ENCODE measurements around the gene FAM163B.

FAM163B gene

DNA sequence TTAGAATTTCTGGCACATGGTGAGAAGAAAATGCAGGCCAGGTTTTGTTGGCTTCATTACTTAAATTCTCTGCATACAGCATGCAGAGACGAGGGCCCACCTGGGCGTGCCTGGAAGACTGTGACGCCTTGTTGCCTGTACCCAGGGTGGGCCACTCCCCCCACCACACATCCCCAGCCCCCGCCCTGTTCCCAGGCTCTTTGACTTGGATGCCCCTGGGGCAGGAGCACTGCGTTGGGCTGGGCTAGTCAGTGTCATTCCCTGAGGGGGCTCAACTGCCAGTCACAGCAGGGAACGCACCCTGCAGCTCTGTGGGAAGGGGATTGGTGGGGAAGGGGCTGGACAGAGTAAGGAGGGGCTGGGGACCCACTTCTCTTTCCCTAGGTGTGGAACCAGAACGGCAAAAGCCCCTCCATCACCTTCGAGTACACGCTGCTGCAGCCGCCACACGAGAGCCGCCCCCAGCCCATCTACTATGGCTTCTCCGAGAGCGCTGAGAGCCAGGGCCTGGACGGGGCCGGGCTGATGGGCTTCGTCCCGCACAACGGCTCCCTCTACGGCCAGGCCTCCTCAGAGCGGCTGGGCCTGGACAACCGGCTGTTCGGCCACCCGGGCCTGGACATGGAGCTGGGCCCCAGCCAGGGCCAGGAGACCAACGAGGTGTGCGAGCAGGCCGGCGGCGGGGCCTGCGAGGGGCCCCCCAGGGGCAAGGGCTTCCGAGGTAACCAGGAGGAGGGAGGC, 55.0 kb downstream of the FAM163B start (continued):
- TF ChIP-seq, protein P1, sequence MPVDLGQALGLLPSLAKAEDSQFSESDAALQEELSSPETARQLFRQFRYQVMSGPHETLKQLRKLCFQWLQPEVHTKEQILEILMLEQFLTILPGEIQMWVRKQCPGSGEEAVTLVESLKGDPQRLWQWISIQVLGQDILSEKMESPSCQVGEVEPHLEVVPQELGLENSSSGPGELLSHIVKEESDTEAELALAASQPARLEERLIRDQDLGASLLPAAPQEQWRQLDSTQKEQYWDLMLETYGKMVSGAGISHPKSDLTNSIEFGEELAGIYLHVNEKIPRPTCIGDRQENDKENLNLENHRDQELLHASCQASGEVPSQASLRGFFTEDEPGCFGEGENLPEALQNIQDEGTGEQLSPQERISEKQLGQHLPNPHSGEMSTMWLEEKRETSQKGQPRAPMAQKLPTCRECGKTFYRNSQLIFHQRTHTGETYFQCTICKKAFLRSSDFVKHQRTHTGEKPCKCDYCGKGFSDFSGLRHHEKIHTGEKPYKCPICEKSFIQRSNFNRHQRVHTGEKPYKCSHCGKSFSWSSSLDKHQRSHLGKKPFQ (tag by site-specific recombination; IDR thresholded peaks at IDR 0.05) = no peak
- TF ChIP-seq ZNF623 (tag by site-specific recombination; IDR thresholded peaks at IDR 0.05) = no peak

DNA sequence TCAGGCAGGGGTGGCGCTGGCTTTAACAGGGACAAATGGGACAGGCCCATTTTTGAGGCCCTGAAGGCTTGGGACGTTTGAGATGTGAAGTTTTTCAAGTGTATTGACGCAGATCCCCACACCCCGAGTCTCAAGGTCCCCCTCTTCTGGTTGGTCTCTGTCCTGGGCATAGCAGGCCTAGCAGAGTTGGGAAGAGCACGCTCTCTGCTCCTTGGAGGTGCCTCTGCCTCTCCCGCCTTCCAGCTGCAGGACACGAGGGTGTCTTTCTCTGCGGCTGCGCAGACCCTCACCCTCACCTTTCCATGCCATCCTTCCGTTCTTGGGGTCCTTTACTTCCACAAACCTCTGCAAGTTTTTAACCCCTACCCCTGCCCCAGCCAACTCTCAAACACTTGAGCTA, 56.1 kb downstream of the FAM163B start:
- H3K9me3 ChIP-seq (ENCODE audit: control insufficient read depth, insufficient read depth, low read depth, low read length) = no peaks in the 10 kb centered on the region
- H3K27ac ChIP-seq (ENCODE audit: extremely low read depth, low read depth, low read length) = no peak overlapping the region
- ChIA-PET POLR2A (no interaction called here), CTCF (no interaction called here)
- no peaks in the 10 kb centered on the region for H3K4me1 ChIP-seq (ENCODE audit: control insufficient read depth, insufficient read depth, low read length)
- TF ChIP-seq, protein P2, sequence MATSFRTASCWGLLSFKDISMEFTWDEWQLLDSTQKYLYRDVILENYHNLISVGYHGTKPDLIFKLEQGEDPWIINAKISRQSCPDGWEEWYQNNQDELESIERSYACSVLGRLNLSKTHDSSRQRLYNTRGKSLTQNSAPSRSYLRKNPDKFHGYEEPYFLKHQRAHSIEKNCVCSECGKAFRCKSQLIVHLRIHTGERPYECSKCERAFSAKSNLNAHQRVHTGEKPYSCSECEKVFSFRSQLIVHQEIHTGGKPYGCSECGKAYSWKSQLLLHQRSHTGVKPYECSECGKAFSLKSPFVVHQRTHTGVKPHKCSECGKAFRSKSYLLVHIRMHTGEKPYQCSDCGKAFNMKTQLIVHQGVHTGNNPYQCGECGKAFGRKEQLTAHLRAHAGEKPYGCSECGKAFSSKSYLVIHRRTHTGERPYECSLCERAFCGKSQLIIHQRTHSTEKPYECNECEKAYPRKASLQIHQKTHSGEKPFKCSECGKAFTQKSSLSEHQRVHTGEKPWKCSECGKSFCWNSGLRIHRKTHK (tag by site-specific recombination; IDR thresholded peaks at IDR 0.05) = no peak
- TF ChIP-seq ZNF214 (tag by site-specific recombination; IDR thresholded peaks at IDR 0.05; ENCODE audit: borderline replicate concordance) = no peak
- TF ChIP-seq ZFP69B (tag by site-specific recombination; IDR thresholded peaks at IDR 0.05) = no peak
- no peak overlapping the region for H3K4me3 ChIP-seq (ENCODE audit: low read depth, low read length)
- no peaks in the 10 kb centered on the region for H3K36me3 ChIP-seq (ENCODE audit: control insufficient read depth in 2 of 2, insufficient read depth in 1 of 2, low read length in 2 of 2)

DNA sequence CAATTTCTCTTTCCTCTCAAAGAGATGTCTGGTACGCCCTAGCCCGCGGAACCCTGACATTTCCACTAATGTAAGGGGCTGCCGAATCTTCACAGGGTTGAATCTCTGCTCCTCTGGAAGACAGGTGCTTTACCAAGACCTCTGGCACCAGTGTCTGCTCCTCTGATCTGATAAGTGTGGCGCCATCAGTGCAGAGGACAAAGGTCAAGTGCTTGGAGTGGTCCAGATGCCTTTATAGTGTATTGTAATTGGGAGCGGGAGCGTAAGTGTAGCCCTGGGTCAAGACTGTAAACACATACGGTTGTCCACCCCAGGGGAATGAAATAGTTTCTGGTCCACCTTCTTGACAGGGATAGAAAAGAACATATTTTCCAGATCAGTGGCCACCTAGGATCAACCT, 57.0 kb downstream of the FAM163B start:
- Histone ChIP-seq H3K4me3 (ENCODE audit: low read depth, low read length) (no peak overlapping the region), H3K36me3 (ENCODE audit: control insufficient read depth in 2 of 2, insufficient read depth in 1 of 2, low read length in 2 of 2) (no peaks in the 10 kb centered on the region), H3K4me1 (ENCODE audit: control insufficient read depth, insufficient read depth, low read length) (no peaks in the 10 kb centered on the region), H3K27ac (ENCODE audit: extremely low read depth, low read depth, low read length) (no peak overlapping the region), H3K9me3 (ENCODE audit: control insufficient read depth, insufficient read depth, low read depth, low read length) (no peaks in the 10 kb centered on the region)
- TF ChIP-seq, protein P3, sequence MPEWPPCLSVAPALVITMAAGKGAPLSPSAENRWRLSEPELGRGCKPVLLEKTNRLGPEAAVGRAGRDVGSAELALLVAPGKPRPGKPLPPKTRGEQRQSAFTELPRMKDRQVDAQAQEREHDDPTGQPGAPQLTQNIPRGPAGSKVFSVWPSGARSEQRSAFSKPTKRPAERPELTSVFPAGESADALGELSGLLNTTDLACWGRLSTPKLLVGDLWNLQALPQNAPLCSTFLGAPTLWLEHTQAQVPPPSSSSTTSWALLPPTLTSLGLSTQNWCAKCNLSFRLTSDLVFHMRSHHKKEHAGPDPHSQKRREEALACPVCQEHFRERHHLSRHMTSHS (tag by site-specific recombination; IDR thresholded peaks at IDR 0.05) = no peak
- TF ChIP-seq ZFP69B (tag by site-specific recombination; IDR thresholded peaks at IDR 0.05) = no peak
- no peak for TF ChIP-seq KLF9 (tag by site-specific recombination; IDR thresholded peaks at IDR 0.05; ENCODE audit: low read depth)
- TF ChIP-seq ZNF169 (tag by site-specific recombination; IDR thresholded peaks at IDR 0.05) = no peak
- CTCF ChIA-PET = no interaction called here
- POLR2A ChIA-PET = no interaction called here

DNA sequence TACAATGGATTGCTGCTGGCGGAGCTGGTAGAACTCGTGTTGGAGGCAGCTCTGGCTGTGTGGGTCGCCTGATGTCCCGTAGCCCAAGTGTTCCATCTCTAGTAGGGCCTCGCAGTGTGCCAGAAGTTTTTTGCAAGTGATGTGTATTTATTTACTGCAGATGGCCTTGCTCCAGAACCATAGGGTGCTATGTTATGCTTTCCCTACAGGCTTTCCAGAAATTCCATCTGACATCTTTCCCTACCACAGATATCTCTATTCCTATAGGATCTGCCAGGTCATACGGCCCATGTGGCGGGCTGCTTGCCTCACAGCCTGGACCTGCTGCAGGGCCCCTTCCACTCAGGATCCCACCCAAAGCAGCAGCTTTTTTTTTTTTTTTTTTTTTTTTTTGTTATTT, 57.7 kb downstream of the FAM163B start:
- ChIA-PET POLR2A (no interaction called here), CTCF (interaction anchor here (0.6 kb wide), 1 partner anchor 287 kb away, joined by 3 read pairs; no protein-coding TSS in a partner anchor)
- Histone ChIP-seq H3K4me3 (ENCODE audit: low read depth, low read length) (no peak overlapping the region), H3K9me3 (ENCODE audit: control insufficient read depth, insufficient read depth, low read depth, low read length) (no peaks in the 10 kb centered on the region), H3K4me1 (ENCODE audit: control insufficient read depth, insufficient read depth, low read length) (no peaks in the 10 kb centered on the region), H3K27ac (ENCODE audit: extremely low read depth, low read depth, low read length) (no peak overlapping the region), H3K36me3 (ENCODE audit: control insufficient read depth in 2 of 2, insufficient read depth in 1 of 2, low read length in 2 of 2) (no peaks in the 10 kb centered on the region)
- no peak for TF ChIP-seq ZNF350 (tag by site-specific recombination; IDR thresholded peaks at IDR 0.05)
- TF ChIP-seq SCRT1 (tag by site-specific recombination; IDR thresholded peaks at IDR 0.05; ENCODE audit: borderline replicate concordance) = no peak
- TF ChIP-seq ZNF223 (tag by site-specific recombination; IDR thresholded peaks at IDR 0.05) = no peak
- TF ChIP-seq SALL2 (tag by site-specific recombination; IDR thresholded peaks at IDR 0.05; ENCODE audit: borderline replicate concordance) = no peak
- no peak for TF ChIP-seq ZNF560 (tag by site-specific recombination; IDR thresholded peaks at IDR 0.05; ENCODE audit: borderline replicate concordance)
- no peak for TF ChIP-seq ZFHX2 (tag by site-specific recombination; conservative IDR thresholded peaks at IDR 0.05)
